ENCODE measurements around the gene CACNA1C. TPM values are rescaled to one million over a fixed set of nuclear protein-coding genes. Genes with fewer than 3 reads are reported as not detected.
A peak's percentile ranks its signal among the peaks of the same experiment; 100 is the strongest.

CACNA1C gene
- polyA plus RNA-seq, 4 donors: 0.67 to 2.5 (median 2.0) TPM

DNA sequence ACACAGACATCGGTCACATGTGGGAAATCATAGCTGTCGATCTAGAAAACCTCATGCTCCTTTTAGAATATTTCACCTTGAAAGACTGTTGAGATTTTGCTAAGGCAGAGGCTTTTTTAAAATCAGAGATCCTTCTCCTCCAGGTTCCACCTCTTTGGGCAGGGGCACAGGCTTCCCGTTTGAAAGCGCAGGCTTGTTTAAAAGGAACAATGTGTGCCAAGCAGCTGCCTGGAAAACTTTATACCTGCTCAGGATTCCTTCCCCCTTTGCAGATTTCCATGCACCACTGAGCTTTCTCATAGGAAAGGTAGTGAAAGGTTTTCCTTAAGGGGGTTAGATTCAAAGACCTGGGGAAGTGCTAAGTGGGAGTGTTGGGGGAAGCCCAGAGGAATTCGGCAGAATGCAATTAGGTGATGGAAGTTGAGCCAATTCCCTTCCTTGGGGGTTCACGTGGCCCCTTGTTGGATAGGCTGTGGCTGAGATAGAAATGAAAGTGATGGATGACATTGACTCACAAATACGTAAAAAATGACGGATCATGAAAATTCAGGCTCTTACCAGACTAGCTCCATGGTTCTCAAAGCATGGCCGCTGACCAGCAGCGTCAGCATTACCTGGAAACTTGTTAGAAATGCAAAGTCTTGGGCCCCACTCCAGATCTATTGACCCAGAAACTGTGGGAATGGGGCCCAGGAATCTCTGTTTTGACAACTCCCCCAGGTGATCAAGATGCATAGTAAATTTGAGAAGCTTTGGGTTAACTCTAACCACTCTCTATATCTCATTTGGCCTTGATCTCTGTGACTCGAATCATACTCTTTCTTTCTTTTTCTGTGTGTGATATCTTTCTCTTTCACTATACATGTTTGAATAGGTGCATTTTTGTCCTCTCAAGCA, 460.6 kb downstream of the CACNA1C start:
- H3K4me1 ChIP-seq (ENCODE audit: control insufficient read depth in 3 of 3, insufficient read depth in 2 of 3, low read depth in 1 of 3, low read length in 2 of 3): no peaks in the 10 kb centered on the region
- 78 to 84% (median 82%) methylated on average over 11 of the region's 11 CpGs for WGBS, 3 donors
- no peak overlapping the region for H3K27ac ChIP-seq (ENCODE audit: low read depth in 1 of 3, low read length in 2 of 3)
- H3K9me3 ChIP-seq (ENCODE audit: control insufficient read depth in 2 of 2, insufficient read depth in 1 of 2, low read depth in 1 of 2, low read length in 1 of 2): no peaks in the 10 kb centered on the region
- H3K4me3 ChIP-seq (ENCODE audit: low read depth in 1 of 3, low read length in 3 of 3): no peak overlapping the region
- DNase-seq: no peak
- H3K27me3 ChIP-seq (ENCODE audit: control insufficient read depth in 3 of 3, insufficient read depth in 3 of 3, low read length in 3 of 3): no peaks in the 10 kb centered on the region
- FAIRE-seq: no peak
- H3K36me3 ChIP-seq (ENCODE audit: control insufficient read depth in 3 of 3, insufficient read depth in 2 of 3, low read depth in 1 of 3, low read length in 3 of 3): no peaks in the 10 kb centered on the region

DNA sequence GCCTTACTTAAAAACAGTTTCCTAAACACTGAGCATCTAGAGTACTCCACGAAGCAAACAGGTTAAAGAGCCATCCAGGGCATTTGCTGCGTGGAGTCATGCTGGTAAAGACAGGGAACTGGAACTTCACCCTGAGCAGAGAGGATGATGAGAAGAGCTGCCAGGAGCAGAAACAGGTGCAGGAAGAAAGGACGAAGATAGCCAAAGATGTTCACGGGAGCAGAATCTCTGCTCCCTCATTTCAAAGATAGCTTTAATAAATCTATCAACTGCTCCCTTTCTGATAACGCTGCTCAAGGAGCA, 461.2 kb downstream of the CACNA1C start:
- Histone ChIP-seq H3K27ac (ENCODE audit: low read depth in 1 of 3, low read length in 2 of 3) (no peak overlapping the region), H3K27me3 (ENCODE audit: control insufficient read depth in 3 of 3, insufficient read depth in 3 of 3, low read length in 3 of 3) (no peaks in the 10 kb centered on the region), H3K36me3 (ENCODE audit: control insufficient read depth in 3 of 3, insufficient read depth in 2 of 3, low read depth in 1 of 3, low read length in 3 of 3) (no peaks in the 10 kb centered on the region), H3K4me3 (ENCODE audit: low read depth in 1 of 3, low read length in 3 of 3) (no peak overlapping the region), H3K9me3 (ENCODE audit: control insufficient read depth in 2 of 2, insufficient read depth in 1 of 2, low read depth in 1 of 2, low read length in 1 of 2) (no peaks in the 10 kb centered on the region), H3K4me1 (ENCODE audit: control insufficient read depth in 3 of 3, insufficient read depth in 2 of 3, low read depth in 1 of 3, low read length in 2 of 3) (no peaks in the 10 kb centered on the region)
- no peak for FAIRE-seq
- DNase-seq: no peak
- WGBS, 3 donors: 21 to 68% (median 38%) methylated on average over 5 of the region's 5 CpGs

DNA sequence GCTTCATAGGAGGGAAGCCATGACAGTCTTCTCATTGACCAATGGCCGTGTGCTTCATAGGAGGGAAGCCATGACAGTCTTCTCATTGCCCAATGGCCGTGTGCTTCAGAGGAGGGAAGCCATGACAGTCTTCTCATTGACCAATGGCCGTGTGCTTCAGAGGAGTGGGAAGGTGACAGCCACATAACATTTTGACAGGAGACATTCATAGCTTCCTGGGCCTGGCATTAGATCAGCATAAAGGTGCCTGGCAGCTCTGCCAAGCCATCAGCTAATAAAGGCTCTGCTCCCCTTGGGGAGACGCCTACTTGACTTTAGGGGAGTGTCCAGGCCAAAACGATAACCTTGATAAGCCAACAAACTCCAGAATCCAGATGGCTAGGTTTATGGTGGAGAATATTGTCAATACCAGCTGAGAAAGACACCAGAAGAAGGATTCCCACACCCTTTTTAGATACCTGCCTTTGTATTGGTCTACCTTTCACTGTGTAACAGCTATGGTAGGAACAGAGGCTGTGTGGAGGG, 468.0 kb downstream of the CACNA1C start:
- Histone ChIP-seq H3K4me1 (ENCODE audit: control insufficient read depth in 3 of 3, insufficient read depth in 2 of 3, low read depth in 1 of 3, low read length in 2 of 3) (no peaks in the 10 kb centered on the region), H3K27me3 (ENCODE audit: control insufficient read depth in 3 of 3, insufficient read depth in 3 of 3, low read length in 3 of 3) (peaks cover 0 to 2% (median 0%) of the 10 kb centered on the region in 3 donors), H3K27ac (ENCODE audit: low read depth in 1 of 3, low read length in 2 of 3) (no peak overlapping the region), H3K4me3 (ENCODE audit: low read depth in 1 of 3, low read length in 3 of 3) (no peak overlapping the region), H3K9me3 (ENCODE audit: control insufficient read depth in 2 of 2, insufficient read depth in 1 of 2, low read depth in 1 of 2, low read length in 1 of 2) (no peaks in the 10 kb centered on the region), H3K36me3 (ENCODE audit: control insufficient read depth in 3 of 3, insufficient read depth in 2 of 3, low read depth in 1 of 3, low read length in 3 of 3) (no peaks in the 10 kb centered on the region)
- DNase-seq: peak in 1 of 2 donors; percentile 15
- 74 to 84% (median 75%) methylated on average over 5 of the region's 5 CpGs for WGBS, 3 donors
- FAIRE-seq: no peak

- Histone ChIP-seq H3K27ac (ENCODE audit: low read depth in 1 of 3, low read length in 2 of 3) (no peak overlapping the region), H3K4me1 (ENCODE audit: control insufficient read depth in 3 of 3, insufficient read depth in 2 of 3, low read depth in 1 of 3, low read length in 2 of 3) (no peaks in the 10 kb centered on the region), H3K9me3 (ENCODE audit: control insufficient read depth in 2 of 2, insufficient read depth in 1 of 2, low read depth in 1 of 2, low read length in 1 of 2) (no peaks in the 10 kb centered on the region), H3K4me3 (ENCODE audit: low read depth in 1 of 3, low read length in 3 of 3) (no peak overlapping the region), H3K27me3 (ENCODE audit: control insufficient read depth in 3 of 3, insufficient read depth in 3 of 3, low read length in 3 of 3) (peaks cover 0 to 2% (median 0%) of the 10 kb centered on the region in 3 donors), H3K36me3 (ENCODE audit: control insufficient read depth in 3 of 3, insufficient read depth in 2 of 3, low read depth in 1 of 3, low read length in 3 of 3) (no peaks in the 10 kb centered on the region)
- 85 to 93% (median 89%) methylated on average over 9 of the region's 9 CpGs for WGBS, 3 donors
- FAIRE-seq: no peak
- DNase-seq: no peak
Measured at GRCh38 chr12:2523317-2523716, 470.5 kb downstream of the CACNA1C start.

DNA sequence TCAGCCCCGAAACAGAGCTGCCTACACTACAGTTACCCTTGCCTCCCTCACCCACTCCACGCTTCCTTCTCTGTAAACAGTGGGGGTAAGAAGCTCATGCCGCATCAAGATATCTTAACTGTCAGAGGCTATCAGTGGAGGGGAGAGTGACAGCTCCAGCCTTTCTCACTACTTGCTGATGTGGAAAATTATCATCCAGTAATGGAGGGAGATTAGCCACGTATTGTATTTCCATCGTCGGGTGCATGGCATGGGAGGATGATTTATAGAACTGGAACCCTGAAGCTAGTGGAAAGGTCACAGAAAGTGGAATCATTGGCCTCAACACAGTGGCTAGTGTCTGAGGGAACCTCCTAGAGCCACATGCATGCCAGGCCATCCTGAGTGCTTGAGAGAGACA, 471.1 kb downstream of the CACNA1C start:
- FAIRE-seq (no peak), DNase-seq (no peak)
- H3K4me1 ChIP-seq (ENCODE audit: control insufficient read depth in 3 of 3, insufficient read depth in 2 of 3, low read depth in 1 of 3, low read length in 2 of 3): no peaks in the 10 kb centered on the region
- H3K36me3 ChIP-seq (ENCODE audit: control insufficient read depth in 3 of 3, insufficient read depth in 2 of 3, low read depth in 1 of 3, low read length in 3 of 3): no peaks in the 10 kb centered on the region
- WGBS, 3 donors: 77 to 86% (median 80%) methylated on average over 6 of the region's 6 CpGs
- H3K4me3 ChIP-seq (ENCODE audit: low read depth in 1 of 3, low read length in 3 of 3): no peak overlapping the region
- H3K27me3 ChIP-seq (ENCODE audit: control insufficient read depth in 3 of 3, insufficient read depth in 3 of 3, low read length in 3 of 3): peaks cover 0 to 2% (median 0%) of the 10 kb centered on the region in 3 donors
- no peaks in the 10 kb centered on the region for H3K9me3 ChIP-seq (ENCODE audit: control insufficient read depth in 2 of 2, insufficient read depth in 1 of 2, low read depth in 1 of 2, low read length in 1 of 2)
- H3K27ac ChIP-seq (ENCODE audit: low read depth in 1 of 3, low read length in 2 of 3): no peak overlapping the region

DNA sequence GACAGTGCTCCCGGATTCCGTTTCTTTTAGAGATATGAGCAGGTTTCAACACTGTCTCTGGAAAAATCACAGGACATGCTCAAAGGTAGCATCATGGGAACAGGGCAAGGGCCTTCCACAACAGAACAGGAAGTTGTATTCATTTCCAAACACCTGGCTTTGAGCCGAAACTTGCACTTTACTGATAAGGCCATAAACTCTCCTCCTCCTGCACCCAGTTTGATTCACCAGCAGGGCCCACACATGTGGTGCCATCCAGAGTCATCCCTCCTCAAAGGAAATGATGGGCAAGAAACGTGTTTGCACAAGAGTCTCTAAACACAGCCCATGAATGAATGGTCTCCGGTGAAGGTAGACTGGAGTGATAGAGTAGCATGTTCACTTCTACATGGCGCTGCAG, 473.6 kb downstream of the CACNA1C start:
- peaks cover 0 to 2% (median 0%) of the 10 kb centered on the region in 3 donors for H3K27me3 ChIP-seq (ENCODE audit: control insufficient read depth in 3 of 3, insufficient read depth in 3 of 3, low read length in 3 of 3)
- H3K4me1 ChIP-seq (ENCODE audit: control insufficient read depth in 3 of 3, insufficient read depth in 2 of 3, low read depth in 1 of 3, low read length in 2 of 3): no peaks in the 10 kb centered on the region
- no peak overlapping the region for H3K4me3 ChIP-seq (ENCODE audit: low read depth in 1 of 3, low read length in 3 of 3)
- no peaks in the 10 kb centered on the region for H3K9me3 ChIP-seq (ENCODE audit: control insufficient read depth in 2 of 2, insufficient read depth in 1 of 2, low read depth in 1 of 2, low read length in 1 of 2)
- DNase-seq (peak in 1 of 2 donors; percentile 61), FAIRE-seq (no peak)
- WGBS, 3 donors: 30 to 65% (median 35%) methylated on average over 6 of the region's 6 CpGs
- no peak overlapping the region for H3K27ac ChIP-seq (ENCODE audit: low read depth in 1 of 3, low read length in 2 of 3)
- H3K36me3 ChIP-seq (ENCODE audit: control insufficient read depth in 3 of 3, insufficient read depth in 2 of 3, low read depth in 1 of 3, low read length in 3 of 3): no peaks in the 10 kb centered on the region

GRCh38 chr12:2528001-2528400, 475.2 kb downstream of the CACNA1C start:
- 77 to 82% (median 81%) methylated on average over 4 of the region's 4 CpGs for WGBS, 3 donors
- FAIRE-seq (no peak), DNase-seq (no peak)
- Histone ChIP-seq H3K4me3 (ENCODE audit: low read depth in 1 of 3, low read length in 3 of 3) (no peak overlapping the region), H3K4me1 (ENCODE audit: control insufficient read depth in 3 of 3, insufficient read depth in 2 of 3, low read depth in 1 of 3, low read length in 2 of 3) (no peaks in the 10 kb centered on the region), H3K9me3 (ENCODE audit: control insufficient read depth in 2 of 2, insufficient read depth in 1 of 2, low read depth in 1 of 2, low read length in 1 of 2) (no peaks in the 10 kb centered on the region), H3K27me3 (ENCODE audit: control insufficient read depth in 3 of 3, insufficient read depth in 3 of 3, low read length in 3 of 3) (peaks cover 0 to 2% (median 0%) of the 10 kb centered on the region in 3 donors), H3K36me3 (ENCODE audit: control insufficient read depth in 3 of 3, insufficient read depth in 2 of 3, low read depth in 1 of 3, low read length in 3 of 3) (peaks cover 0 to under 1% (median 0%) of the 10 kb centered on the region in 3 donors), H3K27ac (ENCODE audit: low read depth in 1 of 3, low read length in 2 of 3) (no peak overlapping the region)

DNA sequence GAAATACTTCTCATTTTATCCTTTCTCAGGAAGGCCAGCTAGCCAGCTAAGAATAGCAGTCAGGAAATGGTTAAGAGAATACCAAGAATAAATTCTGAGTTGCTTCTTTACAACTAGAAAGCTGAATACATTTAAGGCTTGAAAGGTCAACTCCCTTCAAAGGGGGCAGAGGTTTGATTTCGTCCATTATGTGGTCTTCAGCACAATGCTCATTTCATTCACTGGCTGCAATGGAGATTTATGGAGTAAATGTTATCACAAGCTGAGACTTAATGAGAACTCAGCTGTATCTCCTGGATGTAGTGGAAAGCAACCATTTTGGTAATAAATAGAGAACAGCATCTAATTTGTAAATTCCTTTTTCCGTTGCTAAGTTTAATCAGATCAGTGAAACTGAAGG, 477.0 kb downstream of the CACNA1C start:
- FAIRE-seq (no peak), DNase-seq (no peak)
- H3K27me3 ChIP-seq (ENCODE audit: control insufficient read depth in 3 of 3, insufficient read depth in 3 of 3, low read length in 3 of 3): no peaks in the 10 kb centered on the region
- no peak overlapping the region for H3K4me3 ChIP-seq (ENCODE audit: low read depth in 1 of 3, low read length in 3 of 3)
- H3K27ac ChIP-seq (ENCODE audit: low read depth in 1 of 3, low read length in 2 of 3): no peak overlapping the region
- 76 to 84% (median 78%) methylated on average over 2 of the region's 2 CpGs for WGBS, 3 donors
- no peaks in the 10 kb centered on the region for H3K9me3 ChIP-seq (ENCODE audit: control insufficient read depth in 2 of 2, insufficient read depth in 1 of 2, low read depth in 1 of 2, low read length in 1 of 2)
- peaks cover 0 to 2% (median 0%) of the 10 kb centered on the region in 3 donors for H3K36me3 ChIP-seq (ENCODE audit: control insufficient read depth in 3 of 3, insufficient read depth in 2 of 3, low read depth in 1 of 3, low read length in 3 of 3)
- no peaks in the 10 kb centered on the region for H3K4me1 ChIP-seq (ENCODE audit: control insufficient read depth in 3 of 3, insufficient read depth in 2 of 3, low read depth in 1 of 3, low read length in 2 of 3)
